Neural crest cell (in vitro differentiated cells): ENCODE data around the gene TBC1D9B. TPM values are rescaled to one million over a fixed set of nuclear protein-coding genes. Genes with fewer than 3 reads are reported as not detected.

Source experiments
- DNase-seq: peaks from one replicate; pipeline ENCODE4 v3.0.0; 2021; ENCODE audit warnings: low read depth, mixed read lengths, low spot score
- H3K27ac Mint-ChIP-seq: one replicate; pipeline ENCODE4 v1.8.0; 2021; ENCODE audit warnings: mild to moderate bottlenecking, mixed read lengths; ENCODE audit not compliant: unreplicated experiment
- H3K27me3 Mint-ChIP-seq: 2 replicates; pipeline ENCODE4 v1.8.0; 2021; ENCODE audit warnings: low read depth, mild to moderate bottlenecking, mixed read lengths
- H3K36me3 Mint-ChIP-seq: 2 replicates; pipeline ENCODE4 v1.8.0; 2021; ENCODE audit warnings: low read depth, mild to moderate bottlenecking, mixed read lengths
- H3K4me1 Mint-ChIP-seq: 2 replicates; pipeline ENCODE4 v1.8.0; 2021; ENCODE audit warnings: mixed read lengths
- H3K4me3 Mint-ChIP-seq: one replicate; pipeline ENCODE4 v1.8.0; 2021; ENCODE audit warnings: mild to moderate bottlenecking, mixed read lengths
- H3K9me3 Mint-ChIP-seq: 2 replicates; pipeline ENCODE4 v1.8.0; 2021; ENCODE audit warnings: mixed read lengths
- CTCF ChIP-seq: fragments of 200-600 bp; sonication (generic); conservative IDR thresholded peaks from 2 replicates; pipeline ENCODE4 v1.5.0; 2021; ENCODE audit warnings: antibody characterized with exemption, mild to moderate bottlenecking
- total RNA-seq: library from RNA; stranded (reverse); gene quantifications from 2 replicates; pipeline ENCODE4 v1.2.1, GENCODE V29; 2021

The TBC1D9B gene
- total RNA-seq, 1 donor from 2014 or later: 107 TPM

GRCh38 chr5:179862891-179863290 is 44.8 kb downstream of the TBC1D9B start:
- DNase-seq: no peak
- Mint-ChIP-seq H3K4me1 (peaks cover 20% of the 10 kb centered on the region), H3K27ac (no peak overlapping the region), H3K27me3 (no peaks in the 10 kb centered on the region), H3K36me3 (peaks cover 3% of the 10 kb centered on the region), H3K4me3 (no peak overlapping the region), H3K9me3 (no peaks in the 10 kb centered on the region)
- no peak for TF ChIP-seq CTCF

GRCh38 chr5:179862296-179862695 is 45.4 kb downstream of the TBC1D9B start:
- peaks cover 3% of the 10 kb centered on the region for H3K36me3 Mint-ChIP-seq
- no peak overlapping the region for H3K27ac Mint-ChIP-seq
- no peak for DNase-seq
- H3K4me1 Mint-ChIP-seq: peaks cover 26% of the 10 kb centered on the region
- no peak for TF ChIP-seq CTCF
- no peaks in the 10 kb centered on the region for H3K9me3 Mint-ChIP-seq
- H3K27me3 Mint-ChIP-seq: no peaks in the 10 kb centered on the region
- peak overlapping the region; percentile 65 for H3K4me3 Mint-ChIP-seq

- no peaks in the 10 kb centered on the region for H3K27me3 Mint-ChIP-seq
- H3K27ac Mint-ChIP-seq: peak overlapping the region; percentile 52
- H3K9me3 Mint-ChIP-seq: no peaks in the 10 kb centered on the region
- peaks cover 3% of the 10 kb centered on the region for H3K36me3 Mint-ChIP-seq
- no peak for TF ChIP-seq CTCF
- peaks cover 26% of the 10 kb centered on the region for H3K4me1 Mint-ChIP-seq
- peak overlapping the region; percentile 88 for H3K4me3 Mint-ChIP-seq
- DNase-seq: no peak
Measured at GRCh38 chr5:179860301-179860700, 47.4 kb downstream of the TBC1D9B start.

- DNase-seq: peak; percentile 94
- no peaks in the 10 kb centered on the region for H3K27me3 Mint-ChIP-seq
- peak within 1 kb of the TSS; percentile 98 for H3K4me3 Mint-ChIP-seq
- peaks cover 3% of the 10 kb centered on the region for H3K36me3 Mint-ChIP-seq
- peak within 1 kb of the TSS; percentile 93 for H3K27ac Mint-ChIP-seq
- TF ChIP-seq CTCF: no peak
- H3K9me3 Mint-ChIP-seq: no peaks in the 10 kb centered on the region
- peaks cover 26% of the 10 kb centered on the region for H3K4me1 Mint-ChIP-seq
Measured at GRCh38 chr5:179858586-179859427, 48.9 kb downstream of the TBC1D9B start, which contains the start of gene MRNIP. TSS of gene MRNIP (minus strand) at chr5:179858817. CDS start at chr5:179858796, 21 bp downstream.

- no peak for DNase-seq
- H3K36me3 Mint-ChIP-seq: peaks cover 3% of the 10 kb centered on the region
- no peaks in the 10 kb centered on the region for H3K27me3 Mint-ChIP-seq
- no peak for TF ChIP-seq CTCF
- H3K27ac Mint-ChIP-seq: peak overlapping the region; percentile 88
- peaks cover 26% of the 10 kb centered on the region for H3K4me1 Mint-ChIP-seq
- no peaks in the 10 kb centered on the region for H3K9me3 Mint-ChIP-seq
- peak overlapping the region; percentile 98 for H3K4me3 Mint-ChIP-seq
Measured at GRCh38 chr5:179858241-179858585, 49.5 kb downstream of the TBC1D9B start.
